ENCODE measurements around the gene PEX7. TPM values are rescaled to one million over a fixed set of nuclear protein-coding genes. Genes with fewer than 3 reads are reported as not detected.

The PEX7 gene
- total and polyA plus RNA-seq, 10 of the 15 experiments (the other 5 are each of a cell fraction or from before 2014, with no cell fraction given): 0.58 to 12.4 (median 8.8) TPM

GRCh38 chr6:136798044-136798443 is 24.3 kb upstream of the PEX7 start:
- H3K27me3 ChIP-seq (replicated peaks in 1 of 2; ENCODE audit: control insufficient read depth in 2 of 2, insufficient read depth in 2 of 2, low read length in 1 of 2): no peaks in the 10 kb centered on the region
- ATAC-seq: no peak
- CTCF ChIA-PET: interaction anchor here (0.6 to 5.9 kb wide), 2 partner anchors 153 to 199 kb away, joined by 4 to 81 read pairs; no protein-coding TSS in a partner anchor
- WGBS (ENCODE audit: insufficient coverage, insufficient replicate concordance, low lambda C conversion rate, missing lambda C conversion rate): 94% methylated on average over 1 of the region's 1 CpG
- RAD21 ChIA-PET (ENCODE audit: unreplicated experiment): no interaction called here
- TF ChIP-seq CEBPZ (IDR thresholded peaks at IDR 0.05; ENCODE audit: low read depth, low read length) (no peak), CHD4 (IDR thresholded peaks at IDR 0.05) (no peak)
- H3K9me3 ChIP-seq (replicated peaks; ENCODE audit: control insufficient read depth, insufficient read depth, low read length): no peaks in the 10 kb centered on the region; the same call in 2 of the 3 replicates
- peaks cover 4% of the 10 kb centered on the region for H3K4me1 ChIP-seq (ENCODE audit: control insufficient read depth, insufficient read depth, low read length)
- H3K9ac ChIP-seq (ENCODE audit: control insufficient read depth, insufficient read depth, low read length): no peak overlapping the region
- DNase-seq (ENCODE audit: low read depth, low spot score): no peak
- no TSS peak for BruUV-seq (replicated peaks)
- intact Hi-C loops (cut with micrococcal nuclease; ENCODE audit: unreplicated experiment): no loop called here
- H3K4me3 ChIP-seq: no peak overlapping the region
- H3K36me3 ChIP-seq (ENCODE audit: control insufficient read depth in 2 of 2, insufficient read depth in 2 of 2, low read length in 1 of 2): no peaks in the 10 kb centered on the region
- no peak for FAIRE-seq
- H3K79me2 ChIP-seq (ENCODE audit: control insufficient read depth, insufficient read depth, low read length): peaks cover 6% of the 10 kb centered on the region
- H3K27ac ChIP-seq (ENCODE audit: control insufficient read depth, insufficient read depth): no peak overlapping the region
- SMC1A ChIA-PET (ENCODE audit: uncharacterized antibody, unreplicated experiment): interaction anchor here (0.6 to 2.0 kb wide), 5 partner anchors 31 to 157 kb away, joined by 3 to 11 read pairs (median 3); no protein-coding TSS in a partner anchor
- no peaks in the 10 kb centered on the region for H4K20me1 ChIP-seq (ENCODE audit: control insufficient read depth, insufficient read depth)
- in situ Hi-C loops (cut with MboI): loop anchor here (10.0 kb wide), 1 partner anchor 513 kb away; the partner anchor contains the start of gene BCLAF1
- no peak overlapping the region for H3K4me2 ChIP-seq (ENCODE audit: control insufficient read depth, insufficient read depth)
- H2AFZ ChIP-seq (ENCODE audit: control insufficient read depth, low read depth, low read length): no peak overlapping the region
- POLR2A ChIA-PET: interaction anchor here (0.7 kb wide), 1 partner anchor 105 kb away, joined by 3 read pairs; no protein-coding TSS in a partner anchor

GRCh38 chr6:136801581-136801980 is 20.8 kb upstream of the PEX7 start:
- Histone ChIP-seq H3K79me2 (ENCODE audit: control insufficient read depth, insufficient read depth, low read length) (no peaks in the 10 kb centered on the region), H3K4me2 (ENCODE audit: control insufficient read depth, insufficient read depth) (no peak overlapping the region), H3K36me3 (ENCODE audit: control insufficient read depth in 2 of 2, insufficient read depth in 2 of 2, low read length in 1 of 2) (no peaks in the 10 kb centered on the region), H3K27ac (ENCODE audit: control insufficient read depth, insufficient read depth) (no peak overlapping the region), H3K9me3 (replicated peaks; ENCODE audit: control insufficient read depth, insufficient read depth, low read length) (no peaks in the 10 kb centered on the region; the same call in 2 of the 3 replicates), H3K9ac (ENCODE audit: control insufficient read depth, insufficient read depth, low read length) (no peak overlapping the region), H3K4me3 (no peak overlapping the region), H4K20me1 (ENCODE audit: control insufficient read depth, insufficient read depth) (no peaks in the 10 kb centered on the region), H3K4me1 (ENCODE audit: control insufficient read depth, insufficient read depth, low read length) (no peaks in the 10 kb centered on the region), H3K27me3 (replicated peaks in 1 of 2; ENCODE audit: control insufficient read depth in 2 of 2, insufficient read depth in 2 of 2, low read length in 1 of 2) (no peaks in the 10 kb centered on the region), H2AFZ (ENCODE audit: control insufficient read depth, low read depth, low read length) (no peak overlapping the region)
- ChIA-PET RAD21 (ENCODE audit: unreplicated experiment) (interaction anchor here (1.6 kb wide), 1 partner anchor 158 kb away, joined by 4 read pairs; no protein-coding TSS in a partner anchor), CTCF (interaction anchor here (0.6 to 2.2 kb wide), 2 partner anchors 88 to 157 kb away, joined by 3 to 12 read pairs; no protein-coding TSS in a partner anchor), POLR2A (interaction anchor here (0.5 to 0.6 kb wide), 3 partner anchors 36 to 85 kb away, joined by 4 read pairs; no protein-coding TSS in a partner anchor), SMC1A (ENCODE audit: uncharacterized antibody, unreplicated experiment) (interaction anchor here (1.0 to 2.5 kb wide), 4 partner anchors 100 to 200 kb away, joined by 3 to 9 read pairs (median 4); no protein-coding TSS in a partner anchor)
- WGBS (ENCODE audit: insufficient coverage, insufficient replicate concordance, low lambda C conversion rate, missing lambda C conversion rate): 68% methylated on average over 2 of the region's 2 CpGs
- ATAC-seq (no peak), DNase-seq (ENCODE audit: low read depth, low spot score) (no peak), FAIRE-seq (no peak)
- in situ Hi-C loops (cut with MboI) (no loop called here), intact Hi-C loops (cut with micrococcal nuclease; ENCODE audit: unreplicated experiment) (no loop called here)
- BruUV-seq (replicated peaks): no TSS peak
- no peak for TF ChIP-seq SP1 (IDR thresholded peaks at IDR 0.05; ENCODE audit: low read depth, low read length)
- no peak for TF ChIP-seq E4F1 (IDR thresholded peaks at IDR 0.05; ENCODE audit: borderline replicate concordance, partially characterized antibody)
- no peak for TF ChIP-seq NKRF (conservative IDR thresholded peaks at IDR 0.05)
- no peak for TF ChIP-seq SIN3A (IDR thresholded peaks at IDR 0.05; ENCODE audit: low read depth, low read length)
- TF ChIP-seq CHD4 (IDR thresholded peaks at IDR 0.05): no peak
- no peak for TF ChIP-seq KAT2A (conservative IDR thresholded peaks at IDR 0.05; ENCODE audit: control insufficient read depth, low read depth, low read length)
- TF ChIP-seq IKZF1 (conservative IDR thresholded peaks at IDR 0.05): no peak
